GM21737 (cell line): ENCODE data around the gene BRIP1.

Experiments used
- ATAC-seq: cut with Tn5 transposase; IDR thresholded peaks from one replicate; pipeline ENCODE4 v1.9.1; 2021; ENCODE audit warnings: mild to moderate bottlenecking, moderate library complexity; ENCODE audit not compliant: unreplicated experiment

BRIP1 gene

GRCh38 chr17:61639818-61640217, 223.5 kb downstream of the BRIP1 start:
- no peak for ATAC-seq

GRCh38 chr17:61638087-61638486, 225.2 kb downstream of the BRIP1 start:
- no peak for ATAC-seq

- ATAC-seq: no peak
Measured at GRCh38 chr17:61635913-61636432, 227.4 kb downstream of the BRIP1 start.

GRCh38 chr17:61634942-61635538, 228.3 kb downstream of the BRIP1 start:
- no peak for ATAC-seq

DNA sequence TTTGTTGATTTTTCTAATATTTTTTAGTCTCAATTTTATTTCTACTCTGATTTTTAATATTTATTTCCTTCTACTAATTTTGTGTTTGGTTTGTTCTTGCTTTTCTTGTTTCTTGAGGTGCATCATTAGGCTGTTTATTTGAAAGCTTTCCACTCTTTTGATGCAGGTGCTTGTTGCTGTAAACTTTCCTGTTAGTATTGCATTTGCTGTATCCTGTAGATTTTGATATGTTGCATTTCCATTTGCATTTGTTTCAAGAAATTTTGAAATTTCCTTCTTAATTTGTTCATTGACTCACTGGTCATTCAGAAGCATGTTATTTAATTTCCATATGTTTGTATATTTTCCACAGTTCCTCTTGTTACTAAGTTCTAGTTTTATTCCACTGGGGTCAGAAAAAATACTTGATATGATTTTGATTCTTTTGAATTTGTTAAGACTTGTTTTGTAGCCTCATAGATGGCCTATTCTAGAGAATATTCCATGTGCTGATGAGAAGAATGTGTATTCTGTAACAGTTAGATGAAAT, 229.3 kb downstream of the BRIP1 start:
- ATAC-seq: no peak

DNA sequence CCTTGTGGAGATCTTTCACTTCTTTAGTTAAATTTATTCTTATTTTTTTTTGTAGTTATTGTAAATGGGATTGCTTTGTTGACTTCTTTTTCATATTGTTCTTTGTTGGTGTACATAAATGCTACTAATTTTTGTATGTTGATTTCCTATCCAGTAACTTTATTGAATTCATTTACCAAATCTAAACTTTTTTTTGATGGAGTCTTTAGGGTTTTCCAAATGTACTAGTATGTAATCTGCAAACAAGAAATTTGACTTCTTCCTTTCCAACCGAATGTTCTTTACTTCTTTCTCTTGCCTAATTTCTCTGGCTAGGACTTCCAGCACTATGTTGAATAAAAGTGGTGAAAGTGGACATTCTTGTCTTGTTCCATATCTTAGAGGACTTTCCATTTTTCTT, 230.5 kb downstream of the BRIP1 start:
- no peak for ATAC-seq

DNA sequence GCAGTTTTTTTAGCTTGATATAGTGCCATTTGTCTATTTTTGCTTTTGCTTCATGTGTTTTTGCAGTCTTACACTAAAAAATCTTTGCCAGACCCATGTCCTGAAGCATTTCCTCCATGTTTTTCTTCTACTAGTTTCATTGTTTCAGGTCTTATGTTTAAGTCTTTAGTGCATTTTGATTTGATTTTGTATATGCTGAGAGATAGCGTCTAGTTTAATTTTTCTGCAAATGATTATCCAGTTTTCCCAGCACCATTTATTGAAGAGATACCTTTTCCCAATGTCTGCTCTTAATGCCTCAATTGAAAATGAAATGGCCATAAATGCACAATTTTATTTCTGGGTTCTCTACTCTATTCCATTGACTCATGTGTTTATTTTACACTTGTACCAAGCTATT, 231.5 kb downstream of the BRIP1 start:
- ATAC-seq: no peak
